Measurements from ENCODE around the gene PCDH9.

GRCh38 chr13:66790861-66791260 is 439.3 kb downstream of the PCDH9 start:
- TF ChIP-seq POLR2A (IDR thresholded peaks at IDR 0.05; ENCODE audit: extremely low read depth, insufficient read length) (no peak), CTCF (IDR thresholded peaks at IDR 0.05; ENCODE audit: low read depth, low read length) (no peak), MAX (IDR thresholded peaks at IDR 0.05; ENCODE audit: low read depth, low read length) (no peak), MYC (IDR thresholded peaks at IDR 0.05; ENCODE audit: low read depth, low read length) (no peak)
